Neural progenitor cell (in vitro differentiated cells): ENCODE data around the gene ITGA3. TPM values are rescaled to one million over a fixed set of nuclear protein-coding genes. Genes with fewer than 3 reads are reported as not detected.
A peak's percentile ranks its signal among the peaks of the same experiment; 100 is the strongest.

Experiments
- DNase-seq: peaks from one replicate; pipeline ENCODE4 v3.0.0-alpha.2; 2016; ENCODE audit warnings: low spot score
- H2AFZ ChIP-seq: fragments of 200-600 bp; sonication (generic); replicated peaks from 2 replicates; pipeline ENCODE4 v1.6.1; 2016; ENCODE audit warnings: antibody characterized with exemption
- H3F3A ChIP-seq: fragments of 200-600 bp; sonication (generic); 2 replicates; pipeline ENCODE4 v1.6.1; 2016; ENCODE audit warnings: antibody characterized with exemption, low read depth
- H3K27ac ChIP-seq: fragments of 200-600 bp; sonication (generic); 2 replicates; pipeline ENCODE4 v1.5.1; 2016; ENCODE audit warnings: mild to moderate bottlenecking
- H3K27me3 ChIP-seq: fragments of 200-600 bp; sonication (generic); 2 replicates; pipeline ENCODE4 v1.6.1; 2016; ENCODE audit warnings: mild to moderate bottlenecking, moderate library complexity
- H3K36me3 ChIP-seq: fragments of 200-600 bp; sonication (generic); 2 replicates; pipeline ENCODE4 v1.5.1; 2016
- H3K4me1 ChIP-seq: fragments of 200-600 bp; sonication (generic); 2 replicates; pipeline ENCODE4 v1.6.1; 2016; ENCODE audit warnings: mixed run types
- H3K4me2 ChIP-seq: fragments of 200-600 bp; sonication (generic); 2 replicates; pipeline ENCODE4 v1.6.1; 2016
- H3K4me3 ChIP-seq: fragments of 200-600 bp; sonication (generic); 2 replicates; pipeline ENCODE4 v1.5.1; 2016
- H3K79me2 ChIP-seq: fragments of 200-600 bp; sonication (generic); 2 replicates; pipeline ENCODE4 v1.6.1; 2016; ENCODE audit warnings: low read depth
- H3K9ac ChIP-seq: fragments of 200-600 bp; sonication (generic); 2 replicates; pipeline ENCODE4 v1.6.1; 2016
- H3K9me3 ChIP-seq: fragments of 200-600 bp; sonication (generic); 2 replicates; pipeline ENCODE4 v1.5.1; 2016; ENCODE audit warnings: low read depth
- H4K20me1 ChIP-seq: fragments of 200-600 bp; sonication (generic); 2 replicates; pipeline ENCODE4 v1.6.1; 2016; ENCODE audit warnings: low read depth
- H3K27ac Mint-ChIP-seq: 3 replicates; pipeline ENCODE4 v1.8.0; 2021; ENCODE audit warnings: mixed read lengths
- H3K27me3 Mint-ChIP-seq: 2 replicates; pipeline ENCODE4 v1.8.0; 2022; ENCODE audit warnings: low read depth, mild to moderate bottlenecking, inconsistent platforms, moderate library complexity, mixed read lengths; ENCODE audit not compliant: insufficient read depth
- H3K36me3 Mint-ChIP-seq: 3 replicates; pipeline ENCODE4 v1.8.0; 2021; ENCODE audit warnings: mixed read lengths
- H3K4me1 Mint-ChIP-seq: 3 replicates; pipeline ENCODE4 v1.8.0; 2021; ENCODE audit warnings: mixed read lengths
- H3K4me3 Mint-ChIP-seq: 3 replicates; pipeline ENCODE4 v1.8.0; 2021; ENCODE audit warnings: mild to moderate bottlenecking, moderate library complexity, mixed read lengths
- H3K9me3 Mint-ChIP-seq: 3 replicates; pipeline ENCODE4 v1.8.0; 2020; ENCODE audit warnings: mixed read lengths
- CTCF ChIP-seq: fragments of 200-600 bp; sonication (generic); IDR thresholded peaks from 2 replicates; pipeline ENCODE4 v1.5.1; 2017; ENCODE audit warnings: antibody characterized with exemption, mild to moderate bottlenecking
- EZH2 ChIP-seq: fragments of 200-600 bp; sonication (generic); IDR thresholded peaks from 2 replicates; pipeline ENCODE4 v1.6.1; 2017; ENCODE audit warnings: antibody characterized with exemption, mild to moderate bottlenecking, moderate library complexity
- EZH2phosphoT487 ChIP-seq: fragments of 200-600 bp; sonication (generic); IDR thresholded peaks from 2 replicates; pipeline ENCODE4 v1.6.1; 2017; ENCODE audit warnings: antibody characterized with exemption
- total RNA-seq: library from RNA; depleted of rRNA; stranded (reverse); fragments of >200 nt; gene quantifications from 2 replicates; pipeline ENCODE4 v1.2.3, GENCODE V29; 2015; ENCODE audit warnings: low replicate concordance

ITGA3 gene
- total RNA-seq, 1 donor from 2014 or later, result 7.7 TPM

- H3K9ac ChIP-seq, result no peak overlapping the region
- no peak overlapping the region for H3K27ac ChIP-seq
- H2AFZ ChIP-seq, result no peak overlapping the region
- H3K27me3 Mint-ChIP-seq, result peaks cover 24% of the 10 kb centered on the region
- peaks cover 25% of the 10 kb centered on the region for H3K27me3 ChIP-seq
- no peaks in the 10 kb centered on the region for H3K9me3 Mint-ChIP-seq
- TF ChIP-seq EZH2 (no peak), EZH2phosphoT487 (no peak), CTCF (no peak)
- no peak overlapping the region for H3K4me2 ChIP-seq
- peaks cover 51% of the 10 kb centered on the region for H3K4me1 Mint-ChIP-seq
- H4K20me1 ChIP-seq, result peaks cover 2% of the 10 kb centered on the region
- no peaks in the 10 kb centered on the region for H3K36me3 Mint-ChIP-seq
- H3K4me3 Mint-ChIP-seq, result no peak overlapping the region
- peaks cover 9% of the 10 kb centered on the region for H3K4me1 ChIP-seq
- no peaks in the 10 kb centered on the region for H3K9me3 ChIP-seq
- H3F3A ChIP-seq, result peaks cover 22% of the 10 kb centered on the region
- no peak for DNase-seq
- no peaks in the 10 kb centered on the region for H3K79me2 ChIP-seq
- H3K36me3 ChIP-seq, result no peaks in the 10 kb centered on the region
- H3K4me3 ChIP-seq, result no peak overlapping the region
- H3K27ac Mint-ChIP-seq, result no peak overlapping the region
These were observed 4.3 kb upstream of the ITGA3 start for GRCh38 chr17:50051606-50052005.

GRCh38 chr17:50052241-50052796 is 3.6 kb upstream of the ITGA3 start:
- H3K4me3 Mint-ChIP-seq, result no peak overlapping the region
- H3K4me3 ChIP-seq, result no peak overlapping the region

GRCh38 chr17:50052822-50053653 is 2.9 kb upstream of the ITGA3 start:
- H3K9ac ChIP-seq, result no peak overlapping the region
- no peaks in the 10 kb centered on the region for H3K36me3 ChIP-seq
- peak overlapping the region; percentile 78 for H3K27ac Mint-ChIP-seq
- no peak overlapping the region for H2AFZ ChIP-seq
- no peaks in the 10 kb centered on the region for H3K79me2 ChIP-seq
- no peak for DNase-seq
- TF ChIP-seq EZH2 (no peak), CTCF (no peak), EZH2phosphoT487 (no peak)
- H4K20me1 ChIP-seq, result peaks cover 4% of the 10 kb centered on the region
- H3K27me3 ChIP-seq, result peaks cover 40% of the 10 kb centered on the region
- no peak overlapping the region for H3K27ac ChIP-seq
- H3K4me3 Mint-ChIP-seq, result peak overlapping the region; percentile 28
- H3K9me3 Mint-ChIP-seq, result no peaks in the 10 kb centered on the region
- peaks cover 33% of the 10 kb centered on the region for H3K27me3 Mint-ChIP-seq
- H3K4me1 ChIP-seq, result peaks cover 9% of the 10 kb centered on the region
- H3K9me3 ChIP-seq, result no peaks in the 10 kb centered on the region
- peaks cover 44% of the 10 kb centered on the region for H3K4me1 Mint-ChIP-seq
- H3K36me3 Mint-ChIP-seq, result no peaks in the 10 kb centered on the region
- H3K4me3 ChIP-seq, result no peak overlapping the region
- peaks cover 30% of the 10 kb centered on the region for H3F3A ChIP-seq
- H3K4me2 ChIP-seq, result no peak overlapping the region

More at GRCh38 chr17:50052241-50052796, 3.6 kb upstream of the ITGA3 start:
- peaks cover 47% of the 10 kb centered on the region for H3K4me1 Mint-ChIP-seq
- Histone ChIP-seq H3K27me3 (peaks cover 32% of the 10 kb centered on the region), H3K79me2 (no peaks in the 10 kb centered on the region), H4K20me1 (peaks cover 4% of the 10 kb centered on the region), H3K4me1 (peaks cover 13% of the 10 kb centered on the region), H2AFZ (no peak overlapping the region), H3K36me3 (no peaks in the 10 kb centered on the region), H3K9ac (no peak overlapping the region), H3F3A (peaks cover 29% of the 10 kb centered on the region), H3K27ac (no peak overlapping the region), H3K4me2 (no peak overlapping the region), H3K9me3 (no peaks in the 10 kb centered on the region)
- no peaks in the 10 kb centered on the region for H3K36me3 Mint-ChIP-seq
- no peak overlapping the region for H3K27ac Mint-ChIP-seq
- TF ChIP-seq EZH2phosphoT487 (no peak), CTCF (no peak), EZH2 (no peak)
- H3K27me3 Mint-ChIP-seq, result peaks cover 27% of the 10 kb centered on the region
- no peak for DNase-seq
- H3K9me3 Mint-ChIP-seq, result no peaks in the 10 kb centered on the region
